IMR-90 (cell line): Measurements from ENCODE around the gene BCL2. TPM values are rescaled to one million over a fixed set of nuclear protein-coding genes. Genes with fewer than 3 reads are reported as not detected.

ENCODE experiments used
- ATAC-seq: fragments of 200-7000 bp; cut with Tn5 transposase; 2 replicates; pipeline ENCODE4 v1.9.1; 2020; ENCODE audit warnings: low read depth, mild to moderate bottlenecking, moderate library complexity
- BruUV-seq: library from RNA; stranded (reverse); fragments of 400-500 nt; replicated peaks from 2 replicates; lab custom pipeline; 2021; lab: Mats Ljungman, UMichigan
- CTCF ChIA-PET: fragments of 300-600 bp; formaldehyde crosslinking; extraction: SDS; loops from one replicate; lab custom pipeline; 2021; ENCODE audit warnings: antibody characterized with exemption; lab: Yijun Ruan, JAX
- POLR2A ChIA-PET: fragments of 300-600 bp; sonication (Branson Sonifier 250); formaldehyde crosslinking; loops from one replicate; lab custom pipeline; 2022; ENCODE audit warnings: antibody characterized with exemption; ENCODE audit not compliant: unreplicated experiment; lab: Charles Lee
- DNase-seq: peaks from one replicate; pipeline ENCODE4 v3.0.0; 2013
- H2AFZ ChIP-seq: replicated peaks from 2 replicates; pipeline ENCODE3; 2013; ENCODE audit warnings: low read length, mild to moderate bottlenecking; ENCODE audit not compliant: poor library complexity
- H2AK5ac ChIP-seq: 2 replicates; pipeline ENCODE4 v1.6.1; 2013; ENCODE audit warnings: low read depth, low read length, inconsistent platforms
- H2AK9ac ChIP-seq: replicated peaks from 2 replicates; pipeline ENCODE3; 2013; ENCODE audit warnings: mild to moderate bottlenecking, low read depth, low read length, moderate library complexity; ENCODE audit not compliant: poor library complexity
- H2BK120ac ChIP-seq: 2 replicates; pipeline ENCODE4 v1.6.1; 2013; ENCODE audit warnings: low read depth, low read length, inconsistent platforms
- H2BK15ac ChIP-seq: 3 replicates; pipeline ENCODE4 v1.6.1; 2013; ENCODE audit warnings: low read depth, low read length, inconsistent platforms
- H2BK20ac ChIP-seq: 2 replicates; pipeline ENCODE4 v1.6.1; 2013; ENCODE audit warnings: low read depth, mild to moderate bottlenecking, inconsistent platforms, low read length, moderate library complexity
- H2BK5ac ChIP-seq: 2 replicates; pipeline ENCODE4 v1.6.1; 2013; ENCODE audit warnings: mild to moderate bottlenecking, low read depth, low read length, inconsistent platforms; ENCODE audit not compliant: poor library complexity, severe bottlenecking
- H3K14ac ChIP-seq: replicated peaks from 2 replicates; pipeline ENCODE4 v1.6.1; 2013; ENCODE audit warnings: low read depth, low read length, inconsistent platforms
- H3K18ac ChIP-seq: 2 replicates; pipeline ENCODE4 v1.6.1; 2013; ENCODE audit warnings: low read depth, low read length, control low read depth
- H3K23ac ChIP-seq: 2 replicates; pipeline ENCODE4 v1.6.1; 2013; ENCODE audit warnings: low read depth, low read length, inconsistent platforms
- H3K27ac ChIP-seq: 2 replicates; pipeline ENCODE4 v1.5.1; 2013; ENCODE audit warnings: mild to moderate bottlenecking, control low read depth, low read length; ENCODE audit not compliant: insufficient read depth
- H3K27me3 ChIP-seq: 2 replicates; pipeline ENCODE4 v1.6.1; 2013; ENCODE audit warnings: low read length; ENCODE audit not compliant: control insufficient read depth, insufficient read depth
- H3K36me3 ChIP-seq: 2 replicates; pipeline ENCODE4 v1.6.1; 2013; ENCODE audit warnings: low read length, mixed read lengths; ENCODE audit not compliant: control insufficient read depth, insufficient read depth
- H3K4ac ChIP-seq: 2 replicates; pipeline ENCODE4 v1.6.1; 2013; ENCODE audit warnings: low read depth, low read length, inconsistent platforms
- H3K4me1 ChIP-seq: 2 replicates; pipeline ENCODE4 v1.6.1; 2013; ENCODE audit warnings: low read length, mixed read lengths; ENCODE audit not compliant: control insufficient read depth, insufficient read depth
- H3K4me2 ChIP-seq: 2 replicates; pipeline ENCODE4 v1.6.1; 2013; ENCODE audit warnings: low read depth, mild to moderate bottlenecking, control low read depth, low read length, moderate library complexity
- H3K4me3 ChIP-seq: 2 replicates; pipeline ENCODE4 v1.5.1; 2013; ENCODE audit warnings: low read depth, mild to moderate bottlenecking, control low read depth, low read length, moderate library complexity; ENCODE audit not compliant: insufficient read depth
- H3K56ac ChIP-seq: 2 replicates; pipeline ENCODE4 v1.6.1; 2013; ENCODE audit warnings: low read length, inconsistent platforms; ENCODE audit not compliant: insufficient read depth; ENCODE audit errors: extremely low read depth
- H3K79me1 ChIP-seq, 2 experiments: 2 replicates each; pipeline ENCODE4 v1.6.1; 2013; ENCODE audit warnings: low read length in 2 of 2, inconsistent platforms in 1 of 2, low read depth in 1 of 2
- H3K9ac ChIP-seq: 2 replicates; pipeline ENCODE4 v1.6.1; 2013; ENCODE audit warnings: low read depth, low read length, control low read depth
- H3K9me1 ChIP-seq: 2 replicates; pipeline ENCODE4 v1.6.1; 2013; ENCODE audit warnings: low read length, inconsistent platforms; ENCODE audit not compliant: insufficient read depth
- H3K9me3 ChIP-seq: 2 replicates; pipeline ENCODE4 v1.6.1; 2013; ENCODE audit warnings: low read length; ENCODE audit not compliant: control insufficient read depth, insufficient read depth
- H4K20me1 ChIP-seq: 2 replicates; pipeline ENCODE4 v1.6.1; 2013; ENCODE audit warnings: low read length, inconsistent platforms; ENCODE audit not compliant: insufficient read depth
- H4K5ac ChIP-seq: 2 replicates; pipeline ENCODE4 v1.6.1; 2013; ENCODE audit warnings: mild to moderate bottlenecking, low read depth, low read length, control low read depth
- H4K8ac ChIP-seq, 2 experiments: 2 replicates each; pipeline ENCODE4 v1.6.1; 2013; ENCODE audit warnings: low read depth in 2 of 2, low read length in 2 of 2, control low read depth in 1 of 2, inconsistent platforms in 1 of 2
- H4K91ac ChIP-seq: 2 replicates; pipeline ENCODE4 v1.6.1; 2013; ENCODE audit warnings: low read depth, low read length, inconsistent platforms; ENCODE audit not compliant: insufficient read depth
- RAD21 ChIP-seq: IDR thresholded peaks from 2 replicates; pipeline ENCODE4 v1.6.1; 2012; ENCODE audit warnings: low read length, improper control_type of control experiment
- WGBS, 2 experiments: methylation state at CpG; one replicate each; pipeline versions ENCODE4 v1.1.5 to v1.1.7; 2013; ENCODE audit warnings: missing lambda C conversion rate in 2 of 2; ENCODE audit not compliant: insufficient read length in 1 of 2; ENCODE audit errors: extremely low coverage in 2 of 2; 5-methylcytosine and 5-hydroxymethylcytosine counted together
- dilution Hi-C: fragments of 300-500 bp; cut with HindIII; formaldehyde crosslinking; loops from one replicate; pipeline ENCODE4 v1.14.3; 2018; ENCODE audit warnings: low sequenced_read_pairs; ENCODE audit not compliant: unreplicated experiment
- in situ Hi-C: fragments of 300-500 bp; cut with MboI; formaldehyde crosslinking; loops from 3 replicates; pipeline ENCODE4 v1.14.3; 2019; ENCODE audit warnings: low sequenced_read_pairs, inconsistent platforms, mixed read lengths
- intact Hi-C: fragments of 100-400 bp; cut with micrococcal nuclease; formaldehyde crosslinking; loops from 2 replicates; pipeline ENCODE4 v1.10.0; 2022
- polyA plus RNA-seq, 3 experiments: library from polyadenylated mRNA; depleted of rRNA; stranded (reverse); fragments of >200 nt; gene quantifications; 2 replicates each; pipeline ENCODE4 v1.2.3, GENCODE V29; 2012; ENCODE audit warnings: low replicate concordance in 1 of 3
- total RNA-seq: library from RNA; depleted of rRNA; stranded (reverse); fragments of >200 nt; gene quantifications from 2 replicates; pipeline ENCODE4 v1.2.3, GENCODE V29; 2012
- TF ChIP-seq, protein P1 (sequence below): conservative IDR thresholded peaks from 2 replicates; pipeline ENCODE4 v1.5.1; 2012; ENCODE audit warnings: mild to moderate bottlenecking, low read depth, low read length, improper control_type of control experiment

BCL2 gene
- total and polyA plus RNA-seq, 2 of the 4 experiments (the other 2 are of a cell fraction) = 0.24 to 0.54 TPM

DNA sequence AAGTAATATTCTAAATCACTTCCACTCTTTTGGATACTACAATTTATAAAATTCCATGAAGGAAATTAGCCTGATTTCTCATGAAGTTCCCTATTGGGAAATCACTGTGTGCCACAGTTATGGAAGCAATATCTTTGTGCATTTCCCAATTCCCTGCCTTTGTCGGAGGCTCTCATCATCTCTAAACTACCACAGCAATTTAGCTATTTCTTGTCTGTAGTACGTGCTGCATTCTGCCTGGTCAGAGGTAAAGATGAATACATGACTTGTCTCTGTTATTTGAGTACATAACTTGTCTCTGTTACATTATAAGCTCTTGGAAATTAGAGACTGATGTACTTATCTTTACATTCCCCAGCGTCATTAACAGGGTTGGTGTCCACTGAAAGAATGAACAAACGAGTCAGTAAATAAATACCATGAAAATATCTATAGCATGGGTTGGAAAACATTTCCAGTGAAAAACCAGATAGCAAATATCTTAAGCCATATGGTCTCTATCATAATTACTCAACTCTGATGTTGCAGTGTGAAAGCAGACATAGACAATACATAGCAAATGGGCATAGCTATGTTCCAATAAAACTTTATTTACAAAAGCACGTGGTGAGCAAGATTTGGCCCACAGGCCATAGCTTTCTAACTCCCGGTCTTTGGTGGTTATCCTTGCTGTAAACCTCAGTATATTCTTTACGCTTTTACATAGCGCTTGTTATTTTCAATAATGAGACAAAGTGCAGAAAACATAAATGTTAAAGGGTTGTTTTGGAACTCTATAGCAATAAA is 78.8 kb downstream of the BCL2 start:
- Histone ChIP-seq H3K4me1 (peaks cover 8% of the 10 kb centered on the region), H4K8ac (no peak overlapping the region), H3K79me1 (no peaks in the 10 kb centered on the region), H2AK9ac (no peak overlapping the region), H4K5ac (no peak overlapping the region), H2BK20ac (no peak overlapping the region), H4K20me1 (no peaks in the 10 kb centered on the region), H3K36me3 (no peaks in the 10 kb centered on the region), H2BK15ac (no peak overlapping the region), H4K91ac (no peak overlapping the region), H3K9me1 (peaks cover 3% of the 10 kb centered on the region; the same call in 1 of the 2 replicates), H3K4me2 (no peak overlapping the region), H3K56ac (no peak overlapping the region), H3K23ac (no peak overlapping the region), H2BK5ac (no peak overlapping the region), H3K4ac (no peak overlapping the region), H3K4me3 (no peak overlapping the region), H2BK120ac (no peak overlapping the region), H3K27ac (no peak overlapping the region), H3K18ac (no peak overlapping the region), H2AFZ (no peak overlapping the region), H3K14ac (no peak overlapping the region), H3K9ac (no peak overlapping the region), H2AK5ac (no peak overlapping the region), H3K9me3 (no peaks in the 10 kb centered on the region), H3K27me3 (peaks cover 5% of the 10 kb centered on the region)
- DNase-seq (no peak), ATAC-seq (no peak)
- no TSS peak for BruUV-seq
- dilution Hi-C loops = no loop called here
- ChIA-PET CTCF (no interaction called here), POLR2A (no interaction called here)
- no peak for TF ChIP-seq RAD21
- TF ChIP-seq, protein P1, sequence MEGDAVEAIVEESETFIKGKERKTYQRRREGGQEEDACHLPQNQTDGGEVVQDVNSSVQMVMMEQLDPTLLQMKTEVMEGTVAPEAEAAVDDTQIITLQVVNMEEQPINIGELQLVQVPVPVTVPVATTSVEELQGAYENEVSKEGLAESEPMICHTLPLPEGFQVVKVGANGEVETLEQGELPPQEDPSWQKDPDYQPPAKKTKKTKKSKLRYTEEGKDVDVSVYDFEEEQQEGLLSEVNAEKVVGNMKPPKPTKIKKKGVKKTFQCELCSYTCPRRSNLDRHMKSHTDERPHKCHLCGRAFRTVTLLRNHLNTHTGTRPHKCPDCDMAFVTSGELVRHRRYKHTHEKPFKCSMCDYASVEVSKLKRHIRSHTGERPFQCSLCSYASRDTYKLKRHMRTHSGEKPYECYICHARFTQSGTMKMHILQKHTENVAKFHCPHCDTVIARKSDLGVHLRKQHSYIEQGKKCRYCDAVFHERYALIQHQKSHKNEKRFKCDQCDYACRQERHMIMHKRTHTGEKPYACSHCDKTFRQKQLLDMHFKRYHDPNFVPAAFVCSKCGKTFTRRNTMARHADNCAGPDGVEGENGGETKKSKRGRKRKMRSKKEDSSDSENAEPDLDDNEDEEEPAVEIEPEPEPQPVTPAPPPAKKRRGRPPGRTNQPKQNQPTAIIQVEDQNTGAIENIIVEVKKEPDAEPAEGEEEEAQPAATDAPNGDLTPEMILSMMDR = no peak
- in situ Hi-C loops = no loop called here
- WGBS, 2 experiments = no CpG with 5 or more reads among the region's 8 CpGs
- intact Hi-C loops = no loop called here
